ENCODE measurements around the gene HSPB2. TPM values are rescaled to one million over a fixed set of nuclear protein-coding genes. Genes with fewer than 3 reads are reported as not detected.
A peak's percentile ranks its signal among the peaks of the same experiment; 100 is the strongest.
"Not testable (repeated sequence)": the region's sequence is repeated elsewhere in the genome, so short reads cannot be mapped to it uniquely, and the experiment has no call there.

Gene HSPB2
- total RNA-seq, 1 experiment from 2014 or later: not detected

DNA sequence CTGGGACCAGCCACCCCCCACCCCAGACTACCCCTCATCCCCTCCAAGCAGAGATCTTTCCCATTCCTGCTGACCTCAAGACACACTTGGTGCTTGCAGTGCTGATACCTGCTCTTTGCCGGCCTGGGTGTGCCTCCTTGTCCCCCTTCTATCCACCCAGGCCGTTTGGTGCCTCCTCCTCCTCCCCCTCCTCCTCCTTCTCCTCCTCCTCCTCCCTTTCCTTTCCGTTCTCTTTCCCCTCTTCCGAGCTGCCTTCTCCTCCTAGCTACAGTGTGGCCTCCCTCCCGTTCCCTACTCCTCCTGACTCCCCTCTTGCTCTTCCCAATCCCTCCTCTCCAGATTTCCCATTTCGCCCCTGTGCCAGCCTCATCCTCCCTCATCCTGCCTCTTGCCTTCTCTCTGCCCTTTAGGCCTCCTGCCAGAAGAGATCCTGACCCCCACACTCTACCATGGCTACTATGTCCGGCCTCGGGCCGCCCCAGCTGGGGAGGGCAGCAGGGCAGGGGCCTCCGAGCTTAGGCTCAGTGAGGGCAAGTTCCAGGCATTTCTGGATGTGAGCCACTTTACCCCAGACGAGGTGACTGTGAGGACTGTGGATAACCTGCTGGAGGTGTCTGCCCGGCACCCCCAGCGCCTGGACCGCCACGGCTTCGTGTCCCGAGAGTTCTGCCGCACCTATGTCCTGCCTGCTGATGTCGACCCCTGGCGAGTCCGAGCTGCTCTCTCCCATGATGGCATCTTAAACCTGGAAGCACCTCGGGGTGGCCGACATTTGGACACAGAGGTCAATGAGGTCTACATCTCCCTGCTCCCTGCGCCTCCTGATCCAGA lies 712 bp downstream of the HSPB2 start:
- no peak for DNase-seq (ENCODE audit: low spot score)

DNA sequence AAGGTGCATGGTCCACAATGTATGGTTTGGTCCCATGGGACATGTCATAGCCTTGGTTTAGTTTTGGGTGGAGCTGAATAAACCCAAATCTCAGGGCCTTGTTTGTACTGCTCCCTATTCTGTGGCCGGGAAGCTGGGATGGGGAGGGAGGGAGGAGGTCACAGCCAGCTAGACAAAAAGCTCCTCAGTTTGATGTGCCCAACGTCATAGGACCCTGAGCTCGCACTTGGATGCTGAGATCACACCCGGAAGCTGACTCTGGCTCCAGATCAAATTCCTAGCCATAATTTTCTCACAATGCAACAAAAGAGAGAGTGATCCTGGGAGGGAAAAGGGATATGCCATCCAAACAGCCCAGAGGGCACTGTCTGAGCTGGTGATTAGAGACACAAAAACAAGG lies 1.5 kb downstream of the HSPB2 start:
- DNase-seq (ENCODE audit: low spot score): no peak

DNA sequence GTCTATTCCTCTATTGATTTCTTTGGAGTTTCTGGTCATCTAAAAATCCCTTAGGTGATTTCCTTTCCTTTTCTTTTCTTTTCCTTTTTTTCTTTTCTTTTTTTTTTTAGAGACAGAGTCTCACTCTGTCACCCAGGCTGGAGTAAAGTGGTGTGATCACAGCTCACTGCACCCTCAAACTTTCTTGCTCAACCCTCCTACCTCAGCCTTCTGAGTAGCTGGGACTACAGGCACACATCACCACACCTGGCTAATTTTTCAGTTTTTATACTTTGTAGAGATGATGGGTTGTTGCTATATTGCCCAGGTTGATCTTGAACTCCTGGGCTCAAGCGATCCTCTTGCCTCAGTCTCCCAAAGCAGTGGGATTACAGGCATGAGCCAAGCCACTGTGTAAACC lies 4.2 kb downstream of the HSPB2 start:
- DNase-seq (ENCODE audit: low spot score): no peak

DNA sequence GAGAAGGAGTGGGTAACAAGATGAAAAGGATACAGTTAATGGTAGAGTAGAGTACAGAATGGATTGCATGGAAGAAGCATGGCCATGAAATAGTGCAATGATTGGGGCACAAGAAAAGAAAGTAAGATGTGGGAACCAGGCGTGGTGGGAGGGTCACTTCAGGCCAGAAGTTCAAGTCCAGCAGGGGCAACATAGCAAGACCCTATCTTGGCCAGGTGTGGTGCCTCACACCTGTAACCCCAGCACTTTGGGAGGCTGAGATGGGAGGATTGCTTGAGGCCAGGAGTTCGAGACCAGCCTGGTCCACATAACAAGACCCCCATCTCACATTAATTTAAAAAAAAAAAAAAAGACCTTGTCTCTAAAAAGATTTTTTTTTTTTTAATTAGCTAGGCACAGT lies 4.8 kb downstream of the HSPB2 start:
- no peak for DNase-seq (ENCODE audit: low spot score)

DNA sequence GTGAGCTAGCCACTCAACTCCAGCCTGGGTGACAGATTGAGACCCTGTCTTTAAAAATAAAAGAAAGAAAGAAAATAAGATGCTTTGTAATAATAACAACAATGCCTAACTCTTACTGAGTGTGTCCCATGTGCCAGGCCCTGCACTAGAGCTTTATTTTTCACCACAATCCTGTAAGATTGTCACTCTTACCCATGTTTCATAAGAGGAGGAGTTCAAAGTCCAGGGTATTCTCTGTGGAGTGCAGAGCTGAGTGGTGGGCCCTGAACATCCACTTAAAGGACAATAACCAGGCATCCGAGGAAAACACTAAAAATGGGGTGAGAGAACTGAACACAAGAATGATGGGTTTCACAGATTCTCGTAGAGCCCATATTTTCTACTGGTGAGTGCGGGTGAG lies 5.3 kb downstream of the HSPB2 start:
- DNase-seq (ENCODE audit: low spot score): no peak

DNA sequence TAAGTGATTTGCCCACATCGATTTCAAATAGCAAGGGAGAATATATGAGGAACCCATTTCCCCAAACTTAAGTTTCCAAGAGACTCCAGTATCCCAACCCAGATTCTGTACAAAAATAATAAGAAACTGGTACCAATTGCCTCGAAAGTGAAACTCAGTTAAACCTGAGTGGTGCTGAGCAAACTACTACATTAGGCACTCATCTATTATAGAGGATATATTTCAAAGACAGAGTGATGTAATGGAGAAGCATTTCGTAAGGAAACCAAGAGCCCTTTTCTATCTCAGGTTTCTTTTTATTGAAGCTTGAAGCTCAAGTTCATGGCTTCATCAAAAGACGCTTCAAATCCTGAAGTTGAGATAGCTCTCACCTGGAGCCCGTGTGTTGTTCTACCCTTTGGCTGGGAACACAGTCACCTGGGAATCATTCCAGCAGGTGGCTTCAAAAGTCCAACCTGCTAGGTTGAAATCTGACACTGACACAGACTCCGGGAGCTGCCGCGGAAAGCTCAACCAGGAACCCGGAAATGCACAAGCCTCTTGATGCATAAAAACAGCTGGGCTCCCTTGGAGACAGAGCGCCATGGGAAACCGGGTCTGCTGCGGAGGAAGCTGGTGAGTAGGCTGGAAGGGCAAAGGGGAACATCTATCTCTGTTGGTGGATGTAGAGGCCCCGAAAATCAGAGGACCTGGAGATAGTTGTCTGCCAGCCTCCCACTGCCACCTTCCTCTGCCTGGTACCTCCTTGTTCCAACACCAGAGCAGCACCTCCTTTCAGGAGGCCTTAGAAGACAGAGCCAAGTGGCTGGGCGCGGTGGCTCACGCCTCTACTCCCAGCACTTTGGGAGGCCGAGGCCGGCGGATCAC lies 6.1 kb downstream of the HSPB2 start, which contains the start of gene C11orf52:
Gene C11orf52, plus strand, starts transcription at position 524 of the 867 bp plus-strand sequence. Its CDS starts 60 bp downstream, at position 584.
- DNase-seq (ENCODE audit: low spot score): peak; percentile 98

DNA sequence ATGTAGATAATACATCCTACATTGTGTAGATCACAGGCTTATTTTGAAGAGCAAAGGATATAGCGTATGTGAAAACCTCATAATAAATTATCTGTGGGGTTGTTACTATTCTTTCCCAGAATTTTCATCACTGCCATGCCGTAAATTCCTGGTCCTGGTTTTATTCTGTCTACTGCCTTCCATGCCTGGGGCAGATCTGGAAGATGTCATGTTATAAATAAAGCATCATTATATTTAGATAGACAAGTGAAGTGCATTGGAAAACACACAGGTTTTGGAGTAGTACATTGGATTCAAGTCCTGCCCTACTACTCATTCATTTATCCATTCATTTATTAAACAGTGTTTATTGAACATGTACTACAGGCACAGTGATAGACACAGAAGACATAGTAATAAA lies 8.4 kb downstream of the HSPB2 start:
- DNase-seq (ENCODE audit: low spot score): no peak

DNA sequence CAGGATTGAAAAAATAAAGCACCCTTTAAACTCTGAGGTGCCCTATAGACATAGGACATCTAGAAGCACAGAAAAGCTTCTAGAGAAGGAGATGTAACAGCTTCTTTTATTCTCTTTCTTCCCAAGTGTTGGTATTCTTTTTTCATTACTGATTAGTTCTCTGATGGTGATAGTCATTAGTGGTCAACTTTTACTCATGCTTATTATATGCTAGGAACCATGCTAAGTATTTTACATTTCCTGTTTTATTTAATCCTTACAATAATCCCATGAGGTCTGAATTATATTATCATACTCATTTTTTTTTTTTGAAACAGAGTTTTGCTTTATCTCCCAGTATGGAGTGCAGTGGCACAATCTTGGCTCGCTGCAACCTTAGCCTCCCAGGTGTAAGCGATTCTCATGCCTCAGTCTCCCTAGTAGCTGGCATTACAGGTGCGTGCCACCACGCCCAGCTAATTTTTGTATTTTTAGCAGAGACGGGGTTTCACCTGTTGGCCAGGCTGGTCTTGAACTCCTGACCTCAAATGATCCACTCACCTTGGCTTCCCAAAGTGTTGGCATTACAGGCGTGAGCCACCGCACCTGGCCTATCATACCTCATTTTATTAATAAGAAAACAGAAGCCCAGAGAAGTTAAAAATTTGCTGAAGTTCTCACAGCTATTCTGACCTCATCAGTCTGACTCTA lies 9.2 kb downstream of the HSPB2 start:
- DNase-seq (ENCODE audit: low spot score): no peak

DNA sequence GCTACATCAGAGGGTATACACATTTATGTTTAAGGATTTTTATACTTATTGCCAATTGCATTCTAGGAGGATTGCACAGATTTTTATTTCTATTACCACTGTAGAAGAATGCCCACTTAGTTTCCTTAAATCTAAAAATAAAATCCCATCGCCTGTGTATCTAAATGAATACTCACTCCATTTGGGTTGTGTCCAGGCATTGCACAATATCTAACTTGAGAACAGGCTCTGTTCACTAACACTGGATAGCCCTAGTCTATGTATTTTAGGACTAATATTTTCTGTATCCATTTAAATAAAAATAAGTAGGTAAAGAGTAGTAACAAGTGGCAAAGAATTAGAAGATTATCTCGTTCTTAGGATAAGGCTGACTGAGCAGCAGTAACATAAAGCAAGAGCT lies 10.3 kb downstream of the HSPB2 start:
- no peak for DNase-seq (ENCODE audit: low spot score)

DNA sequence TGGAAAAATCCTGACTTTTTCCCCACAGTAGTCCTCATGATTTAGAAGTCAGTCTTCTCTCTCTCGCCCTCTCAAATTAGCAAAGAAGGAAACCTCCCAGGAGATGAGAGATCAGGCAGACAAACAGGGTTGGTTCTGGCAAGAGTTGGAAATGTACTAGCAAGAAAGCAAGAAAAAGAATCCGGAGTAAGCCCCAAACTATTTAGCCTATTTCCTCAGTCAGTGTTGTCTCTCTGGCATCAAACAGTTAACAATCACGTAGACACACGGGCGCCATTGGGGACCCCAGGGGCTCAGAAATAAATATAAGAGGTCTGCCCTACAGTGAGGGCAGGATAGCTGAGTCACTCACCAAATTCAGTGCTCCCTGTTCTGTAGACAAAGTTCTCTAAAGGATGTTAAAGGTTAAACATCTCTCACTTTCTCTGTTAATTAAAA lies 10.8 kb downstream of the HSPB2 start:
- no peak for DNase-seq (ENCODE audit: low spot score)

DNA sequence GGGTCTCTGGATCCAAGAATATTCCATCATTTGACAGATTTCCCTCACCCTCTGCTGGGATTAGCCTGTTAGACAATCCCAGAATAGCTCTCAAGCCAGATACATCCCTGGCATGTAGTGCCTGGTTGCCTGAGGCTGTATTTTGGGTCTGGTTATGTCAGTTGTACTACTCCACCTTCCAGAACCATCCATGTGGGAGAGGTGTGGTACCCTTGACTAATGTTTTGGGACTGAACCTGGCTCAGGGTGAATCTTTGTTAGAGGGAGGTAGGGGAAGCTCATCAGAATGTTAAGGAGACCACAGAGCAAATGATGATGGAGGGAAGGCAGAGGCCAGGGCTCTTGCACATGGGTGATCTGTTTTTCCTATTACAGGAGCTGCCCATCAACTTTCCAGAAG lies 11.4 kb downstream of the HSPB2 start:
- DNase-seq (ENCODE audit: low spot score): no peak

DNA sequence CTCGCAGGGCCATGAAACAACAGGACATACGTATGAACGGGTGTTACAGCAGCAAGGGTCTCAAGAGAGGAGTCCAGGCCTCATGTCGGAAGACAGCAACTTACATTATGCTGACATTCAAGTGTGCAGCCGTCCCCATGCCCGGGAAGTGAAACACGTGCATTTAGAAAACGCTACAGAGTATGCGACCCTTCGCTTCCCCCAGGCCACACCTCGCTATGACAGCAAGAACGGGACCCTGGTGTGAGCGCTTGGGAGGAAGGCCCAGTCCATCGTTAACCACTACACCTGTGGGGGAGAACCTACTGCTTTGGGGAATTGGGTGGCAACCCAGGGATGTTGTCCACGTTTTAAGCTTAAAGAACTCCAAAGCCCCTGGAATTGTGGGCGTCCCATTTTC lies 13.4 kb downstream of the HSPB2 start:
- DNase-seq (ENCODE audit: low spot score): no peak

DNA sequence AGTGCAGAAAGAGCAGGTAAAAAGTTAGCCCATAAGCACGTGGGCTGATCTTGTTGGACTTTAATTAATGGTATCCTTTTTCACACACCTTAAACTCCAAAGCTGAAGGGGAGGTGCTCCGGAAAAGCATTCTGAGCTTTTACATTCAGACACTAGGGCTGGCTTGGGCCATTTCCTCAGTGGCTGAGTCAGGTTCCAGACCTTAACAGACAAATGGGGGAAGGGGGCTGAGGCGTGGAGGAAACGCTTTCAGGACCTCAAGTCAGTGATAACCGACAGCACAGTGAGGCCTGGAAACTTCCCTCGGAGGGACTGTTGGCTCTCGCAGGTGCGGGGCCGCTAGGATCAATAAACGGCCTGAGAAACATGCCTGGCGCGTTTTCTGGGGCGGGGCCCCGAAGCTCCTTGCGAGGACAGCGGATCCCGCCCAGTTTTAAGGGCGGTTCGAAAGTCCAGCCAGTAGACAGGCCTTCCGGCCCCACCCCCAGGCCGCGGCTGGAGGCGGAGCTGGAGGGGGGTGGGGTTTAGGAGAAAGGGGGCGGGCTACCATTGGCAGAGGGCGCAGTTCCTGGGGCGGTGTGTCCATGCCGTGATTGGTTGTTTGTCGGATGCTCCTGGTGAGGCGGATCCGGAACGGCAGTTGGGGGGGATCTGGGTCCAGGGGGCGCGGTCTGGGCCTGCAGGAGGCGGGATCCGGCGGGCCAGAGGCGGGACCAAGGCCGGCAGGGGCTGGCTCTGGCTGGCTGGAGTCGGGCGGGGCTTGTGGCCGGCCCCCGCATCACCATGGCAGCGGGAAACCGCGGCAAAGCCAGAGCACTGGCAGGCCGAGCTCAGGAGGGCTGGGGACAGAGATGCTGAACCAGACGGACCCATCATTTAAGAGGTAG lies 14.2 kb downstream of the HSPB2 start:
- DNase-seq (ENCODE audit: low spot score): peak; percentile 99

DNA sequence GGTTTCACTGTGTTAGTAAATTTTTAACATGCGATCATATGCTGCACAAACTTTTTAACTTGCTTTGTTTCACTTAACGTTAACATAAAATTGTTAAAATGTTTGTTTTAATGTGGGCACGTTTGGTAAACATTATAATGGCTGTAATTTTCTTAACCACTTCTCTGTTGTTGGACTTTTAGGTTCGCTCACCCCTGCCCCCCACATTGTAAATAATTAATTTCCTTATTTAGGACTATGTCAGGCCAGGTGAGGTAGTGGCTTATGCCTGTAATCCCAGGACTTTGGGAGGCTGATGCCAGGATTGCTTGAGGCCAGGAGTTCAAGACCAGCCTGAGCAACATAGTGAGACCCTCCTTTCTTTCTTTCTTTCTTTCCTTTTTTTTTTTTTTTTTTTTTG lies 17.9 kb downstream of the HSPB2 start:
- DNase-seq (ENCODE audit: low spot score): no peak

DNA sequence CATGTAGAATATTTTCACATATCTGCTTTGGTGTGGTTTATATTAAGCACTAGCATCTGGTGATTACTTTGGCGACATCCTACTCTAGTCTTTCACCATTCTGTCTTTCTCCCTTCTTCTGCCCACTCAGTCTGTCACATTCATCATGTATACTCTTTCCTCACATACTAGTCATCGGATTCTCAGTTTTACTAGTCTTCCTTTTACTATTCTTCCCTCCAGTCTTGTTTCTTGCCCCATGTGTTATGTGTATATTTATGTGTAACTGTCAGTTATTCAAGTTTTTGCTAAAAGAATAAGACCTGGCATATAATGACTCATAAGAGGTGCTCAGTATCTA lies 20.0 kb downstream of the HSPB2 start:
- DNase-seq (ENCODE audit: low spot score): no peak

DNA sequence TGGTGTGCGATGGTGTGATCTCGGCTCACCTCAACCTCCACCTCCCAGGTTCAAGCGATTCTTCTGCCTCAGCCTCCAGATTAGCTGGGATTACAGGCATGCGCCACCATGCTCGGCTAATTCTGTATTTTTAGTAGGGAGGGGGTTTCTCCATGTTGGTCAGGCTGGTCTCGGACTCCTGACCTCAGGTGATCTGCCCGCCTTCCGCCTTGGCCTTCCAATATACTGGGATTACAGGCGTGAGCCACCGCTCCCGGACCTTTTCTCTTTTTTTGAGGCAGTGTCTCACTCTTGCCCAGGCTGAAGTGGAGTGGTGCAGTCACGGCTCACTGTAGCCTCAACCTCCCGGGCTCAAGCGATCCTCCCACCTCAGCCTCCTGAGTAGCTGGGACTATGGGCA lies 20.6 kb downstream of the HSPB2 start:
- not testable (repeated sequence) for DNase-seq (ENCODE audit: low spot score)

DNA sequence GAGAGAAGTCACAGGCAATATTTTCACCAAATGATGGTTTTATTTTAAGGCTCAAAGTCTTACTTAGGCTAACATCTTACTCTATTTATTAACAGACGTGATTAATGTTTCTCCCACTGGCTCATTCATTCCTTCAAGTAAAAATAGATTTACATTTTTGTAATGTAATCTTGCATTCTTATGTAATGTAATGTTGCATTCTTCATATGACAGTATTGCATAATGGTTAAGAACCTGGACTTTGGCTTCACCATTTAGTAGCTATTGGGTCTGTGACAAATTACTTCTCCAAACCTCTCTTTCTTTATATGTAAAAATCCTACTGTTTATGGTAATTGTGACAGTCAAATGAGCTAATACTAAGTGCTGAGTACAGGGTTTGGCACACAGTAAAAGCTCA lies 21.3 kb downstream of the HSPB2 start:
- DNase-seq (ENCODE audit: low spot score): no peak

DNA sequence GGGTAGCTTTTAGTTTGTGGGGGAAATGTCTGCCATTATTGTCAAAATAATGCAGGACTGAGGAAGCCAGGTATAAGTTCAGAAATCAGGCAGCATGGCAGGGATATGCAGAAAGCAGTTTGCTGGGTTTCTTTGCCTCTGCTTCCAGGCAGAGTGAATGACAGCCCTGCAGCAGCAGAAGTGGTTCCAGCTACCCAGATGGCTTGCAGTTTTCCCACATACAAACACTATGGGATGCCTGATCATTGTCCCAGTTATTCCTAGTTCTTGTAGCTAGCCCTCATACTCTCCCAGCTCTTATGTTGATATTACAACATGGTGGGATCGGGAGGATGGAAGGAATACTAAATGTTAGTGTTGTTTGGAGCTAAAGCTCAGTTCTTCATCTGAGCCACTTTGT lies 21.8 kb downstream of the HSPB2 start:
- DNase-seq (ENCODE audit: low spot score): no peak

DNA sequence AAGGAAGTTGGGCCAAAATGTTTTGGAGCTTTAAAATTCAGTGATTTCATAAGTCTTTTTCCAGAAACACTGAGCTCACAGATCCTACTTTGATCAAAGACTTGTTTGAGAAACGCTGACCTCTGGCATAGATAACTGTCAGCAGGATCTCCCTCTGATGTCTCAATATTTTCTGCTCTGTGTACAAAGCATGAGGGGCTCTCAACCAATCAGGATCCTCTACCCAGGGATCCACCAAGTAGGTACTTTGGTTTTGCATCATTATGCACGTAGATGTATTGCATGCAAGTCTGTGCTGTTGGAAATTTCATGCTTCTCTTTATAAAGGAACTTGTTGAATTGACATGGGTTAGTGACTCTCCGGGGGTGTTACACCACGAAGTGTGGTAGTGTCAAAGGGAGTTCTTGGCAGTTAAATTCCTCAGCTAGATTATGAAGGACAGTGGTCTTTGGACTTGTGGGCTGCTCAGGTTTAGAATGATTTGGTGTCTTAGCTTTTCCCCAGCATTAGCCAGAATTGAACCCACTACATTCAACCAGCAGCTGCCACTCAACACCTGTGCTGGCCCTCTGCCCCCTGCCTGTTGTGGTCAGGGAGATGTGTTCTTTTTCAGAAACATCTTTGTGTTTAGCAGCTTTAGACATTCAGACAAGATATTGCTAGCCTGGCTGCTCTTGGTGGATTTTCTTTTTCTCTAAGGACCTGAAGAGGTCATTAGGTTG lies 22.9 kb downstream of the HSPB2 start:
- DNase-seq (ENCODE audit: low spot score): no peak

DNA sequence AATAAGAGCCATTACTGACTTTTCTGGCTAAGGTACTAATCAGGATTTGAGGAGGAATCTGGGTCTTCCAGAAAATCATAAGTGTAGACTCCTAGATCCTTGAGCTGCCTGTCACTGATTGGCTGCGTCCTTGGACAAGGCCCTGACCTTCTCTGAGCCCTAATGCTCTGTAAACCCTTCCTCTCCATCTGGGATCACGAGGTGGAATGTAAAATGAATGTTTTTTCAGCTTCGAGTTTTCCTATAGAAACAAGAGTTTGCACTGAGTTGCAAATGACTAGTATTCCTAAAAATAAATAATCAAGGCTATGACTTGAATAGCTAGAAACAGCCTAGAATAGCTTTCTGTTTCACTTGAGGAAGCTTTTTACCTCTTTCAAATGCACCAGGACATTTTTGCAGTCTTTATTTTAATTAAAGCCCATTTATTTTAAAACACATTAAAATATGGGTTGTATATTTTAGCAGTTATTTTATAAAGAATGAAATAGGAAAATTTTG lies 23.6 kb downstream of the HSPB2 start:
- no peak for DNase-seq (ENCODE audit: low spot score)

DNA sequence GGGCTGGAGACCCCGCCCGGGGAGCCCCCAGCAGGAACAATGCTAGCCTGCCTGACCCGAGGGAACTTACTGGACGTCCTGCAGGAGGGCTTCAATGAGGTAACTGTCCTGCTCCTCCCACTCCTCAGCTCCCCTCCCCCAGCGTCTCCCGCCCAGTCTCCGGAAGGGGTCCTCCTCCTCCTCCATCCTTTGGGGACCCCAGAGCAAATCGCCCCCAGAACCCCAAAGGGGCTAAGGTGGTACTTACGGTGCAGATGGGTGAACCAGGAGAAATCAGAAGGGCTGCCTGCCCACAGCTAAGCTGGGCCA lies 24.9 kb downstream of the HSPB2 start:
- DNase-seq (ENCODE audit: low spot score): no peak
